ENCODE results near the gene IFNG.
"Not testable (repeated sequence)": the region's sequence is repeated elsewhere in the genome, so short reads cannot be mapped to it uniquely, and the experiment has no call there.

IFNG gene

DNA sequence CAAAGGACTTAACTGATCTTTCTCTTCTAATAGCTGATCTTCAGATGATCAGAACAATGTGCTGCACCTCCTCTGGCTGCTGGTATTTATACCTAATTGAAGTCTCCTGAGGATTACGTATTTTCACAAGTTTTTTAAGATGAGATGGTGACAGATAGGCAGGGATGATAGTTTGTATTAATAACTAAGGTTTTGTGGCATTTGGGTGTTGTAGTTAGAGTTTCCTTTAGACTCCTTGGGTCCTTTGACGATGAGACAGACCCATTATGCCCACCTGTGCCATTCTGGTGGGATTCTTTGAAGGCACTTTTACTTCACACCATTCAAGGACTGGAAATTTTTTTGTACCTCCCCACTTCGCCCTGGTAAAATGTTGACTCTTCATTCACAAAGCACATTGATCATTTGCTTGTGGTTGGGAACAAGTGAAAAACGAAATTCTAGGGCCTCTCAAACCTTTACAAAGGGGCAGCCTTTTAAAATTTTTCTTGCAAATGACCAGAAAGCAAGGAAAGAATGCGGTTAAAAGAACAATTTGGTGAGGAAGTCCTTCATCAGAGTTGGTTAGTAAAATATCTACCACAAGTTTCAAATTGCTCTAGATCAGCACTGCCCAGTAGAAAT is at the start of gene IFNG:
IFNG (minus strand) TSS at position 60 of the 624 bp plus-strand sequence. CDS start 125 bp downstream, outside the sequence.
- no peak for DNase-seq

DNA sequence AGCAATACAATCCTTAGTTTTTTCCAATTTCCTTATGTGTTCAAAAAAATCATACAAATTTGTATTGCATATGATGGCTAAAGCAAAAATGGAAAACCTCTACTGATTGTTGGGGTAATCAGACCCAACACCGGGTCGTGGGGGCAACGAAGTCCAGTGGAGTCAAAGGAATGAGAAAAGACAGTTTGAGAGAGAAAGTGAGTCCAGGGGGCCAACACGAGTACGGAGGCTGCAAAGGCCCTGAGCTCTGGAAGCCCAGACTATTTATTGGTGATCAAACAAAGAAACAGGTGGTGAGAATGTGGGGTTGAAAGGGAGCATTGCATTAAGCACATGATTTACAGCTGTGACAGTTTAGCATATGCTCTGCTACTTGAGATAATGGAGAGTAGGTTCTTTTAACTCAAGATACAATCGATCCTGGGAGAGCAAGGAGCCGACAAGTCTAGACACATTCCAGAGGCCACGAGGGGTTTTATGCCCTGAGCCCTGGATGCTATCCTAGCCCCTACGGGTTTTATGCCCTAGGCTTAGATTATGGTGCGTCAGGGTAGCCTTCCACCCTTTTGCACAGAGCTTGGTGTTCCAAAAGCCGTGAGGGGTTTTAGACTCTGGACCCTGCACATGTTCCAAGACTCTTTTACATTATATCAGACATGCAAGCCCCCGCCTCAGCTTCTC is 49.6 kb upstream of the IFNG start:
- not testable (repeated sequence) for DNase-seq

DNA sequence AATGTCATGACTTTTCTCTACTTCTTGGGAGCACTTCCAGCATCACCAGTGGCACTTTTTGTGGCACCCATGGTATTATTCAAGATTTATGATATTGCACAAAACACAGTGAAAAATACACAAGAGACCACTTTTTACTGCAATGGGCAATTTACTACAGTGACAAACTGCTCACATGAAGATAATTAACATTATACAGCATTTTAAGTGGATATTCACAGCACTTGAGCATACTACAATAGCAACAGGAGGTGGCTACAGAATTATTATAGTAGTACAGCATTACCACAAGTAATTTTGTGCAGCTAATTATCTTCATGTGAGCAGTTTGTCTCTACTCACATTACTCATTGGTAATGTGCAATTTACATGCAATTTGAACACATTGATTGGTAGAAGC is 47.7 kb upstream of the IFNG start:
- DNase-seq: no peak

DNA sequence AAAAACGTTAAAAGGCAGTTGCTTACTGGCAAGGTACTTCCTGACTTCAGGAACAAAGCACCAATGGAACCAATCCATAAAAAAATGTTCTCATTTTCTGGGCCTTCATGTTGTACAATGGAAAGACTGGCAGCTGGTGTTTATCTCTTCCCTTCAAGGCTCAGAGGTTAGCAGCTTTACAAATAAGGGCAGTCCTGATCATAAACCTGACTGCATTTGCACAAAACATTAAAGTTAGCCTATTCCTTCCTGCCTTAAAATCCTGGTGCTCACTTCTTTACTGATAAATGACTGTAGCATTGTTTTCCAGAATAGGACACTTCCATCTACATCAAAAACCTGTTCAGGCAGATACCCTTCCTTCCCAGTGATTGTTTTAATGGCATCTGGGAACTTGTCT is 46.9 kb upstream of the IFNG start:
- no peak for DNase-seq

DNA sequence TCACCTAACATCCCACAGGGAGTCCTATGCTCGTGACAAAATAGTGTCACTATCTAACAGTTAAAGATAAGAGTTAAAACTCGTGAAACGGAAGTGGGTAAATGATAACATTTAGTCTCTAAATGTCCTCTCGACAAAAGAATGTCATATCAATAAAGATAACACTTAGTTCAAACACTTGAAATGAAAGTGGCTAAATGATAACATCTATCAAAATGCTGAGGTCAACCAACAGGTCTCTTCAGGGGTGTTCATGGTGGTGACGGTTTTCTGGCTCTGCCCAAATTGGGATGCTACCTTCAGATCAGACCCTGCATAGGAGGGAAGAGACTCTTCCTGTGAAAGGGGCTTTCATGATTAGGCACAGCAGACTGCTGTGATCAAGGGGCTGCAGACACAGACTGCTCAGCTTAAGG is 43.9 kb upstream of the IFNG start:
- no peak for DNase-seq

DNA sequence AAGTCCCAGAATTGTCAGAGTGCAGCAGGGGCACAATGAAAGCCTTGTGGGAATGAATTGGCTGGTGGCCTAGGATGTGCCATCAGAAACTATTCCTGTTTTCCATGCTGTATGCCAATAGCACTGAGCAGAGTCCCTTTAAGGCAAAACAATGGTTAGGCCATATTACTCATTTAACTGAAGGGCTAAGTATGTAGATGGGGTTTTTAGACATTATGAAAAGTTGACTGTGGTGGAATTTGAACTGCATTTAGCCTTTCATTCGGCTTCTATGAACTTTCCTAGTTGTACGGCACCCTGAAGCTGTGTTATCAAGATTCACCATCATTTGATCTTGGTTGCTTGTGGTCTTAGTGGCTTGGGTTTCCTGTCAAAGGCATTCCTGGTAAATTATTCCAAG is 41.3 kb upstream of the IFNG start:
- no peak for DNase-seq

DNA sequence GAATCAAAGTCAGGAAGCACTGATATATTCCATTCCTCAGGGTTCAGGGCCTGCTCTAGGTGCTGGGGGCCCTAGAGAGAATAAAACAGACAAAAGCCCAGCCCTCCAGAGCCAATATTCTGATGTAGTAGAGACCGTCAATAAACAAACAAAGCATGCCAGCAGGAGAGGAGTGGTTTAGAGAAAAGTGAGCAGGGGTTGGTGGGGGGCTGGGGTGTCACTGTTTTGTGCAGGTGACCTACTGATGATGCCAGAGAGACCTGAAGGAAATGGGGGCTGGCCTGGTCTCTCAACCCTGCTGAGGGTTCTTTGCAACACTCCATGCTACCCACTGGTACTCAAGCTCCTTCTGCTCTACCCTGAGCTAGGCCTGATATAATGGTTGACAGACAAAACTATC is 39.6 kb upstream of the IFNG start:
- DNase-seq: no peak

DNA sequence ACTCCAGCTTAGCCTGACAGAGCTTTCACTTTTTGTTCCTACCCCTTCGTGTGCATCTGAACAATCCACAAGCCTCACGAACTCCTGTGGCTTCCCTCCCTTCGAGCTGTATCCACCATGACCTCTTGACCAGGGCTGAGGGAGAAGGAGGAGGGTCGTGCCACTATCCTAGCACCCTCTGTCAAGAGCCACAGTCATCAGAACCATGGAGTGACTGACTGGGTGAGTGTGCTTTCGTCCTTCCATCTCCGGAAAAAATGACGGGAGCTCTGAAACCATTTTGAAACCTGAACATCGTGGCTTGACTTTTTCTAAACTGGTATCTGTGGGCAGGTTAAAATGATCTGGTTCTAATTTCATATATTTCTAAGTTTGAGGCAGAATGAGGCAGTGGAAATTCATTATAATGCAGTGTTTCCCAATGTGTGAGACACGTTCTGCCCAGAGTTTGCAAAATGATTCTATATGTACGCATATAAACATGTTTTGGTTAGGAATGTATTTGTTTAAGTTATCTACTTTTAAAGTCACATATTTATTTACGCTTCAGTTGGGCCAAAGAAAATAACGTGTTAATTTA is 39.1 kb upstream of the IFNG start:
- DNase-seq: no peak

DNA sequence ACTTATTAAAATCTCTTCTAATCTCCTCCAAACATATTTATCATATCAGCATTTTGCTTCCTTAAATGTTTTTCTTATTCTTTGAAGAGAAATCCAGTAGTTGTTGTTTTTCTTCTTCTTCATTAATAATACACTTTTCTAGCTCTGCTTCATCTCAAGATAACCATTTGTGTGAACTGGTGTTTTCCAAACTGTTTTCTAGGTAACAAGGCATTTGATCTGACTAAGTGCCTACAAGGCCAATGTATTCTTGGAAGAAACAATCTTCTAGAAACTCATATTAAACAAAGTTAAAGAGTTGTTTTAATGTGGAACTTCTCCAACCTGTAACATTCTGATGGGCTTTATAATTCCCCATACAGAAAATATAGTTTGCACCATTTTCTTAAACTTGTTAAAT is 30.8 kb upstream of the IFNG start:
- no peak for DNase-seq

DNA sequence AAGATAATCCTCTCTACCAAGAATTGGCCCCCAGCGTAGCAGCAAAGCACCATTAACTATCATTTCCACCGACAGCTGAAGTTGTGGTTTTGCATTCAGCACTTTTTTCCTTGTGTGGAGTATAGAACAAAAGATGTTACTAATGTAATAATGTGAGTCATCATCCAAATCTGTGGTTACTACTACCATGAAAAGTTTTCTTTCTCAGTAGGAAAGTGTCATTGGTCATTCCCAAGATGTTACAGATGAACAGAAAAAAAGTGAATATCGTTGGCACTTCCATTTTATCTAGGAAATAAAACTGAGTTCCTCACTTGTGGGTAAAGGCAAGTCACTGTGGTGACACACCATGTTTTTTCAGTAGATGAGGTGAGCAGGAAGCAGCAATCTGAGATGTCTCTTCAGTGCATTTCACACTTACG is 30.3 kb upstream of the IFNG start:
- no peak for DNase-seq

DNA sequence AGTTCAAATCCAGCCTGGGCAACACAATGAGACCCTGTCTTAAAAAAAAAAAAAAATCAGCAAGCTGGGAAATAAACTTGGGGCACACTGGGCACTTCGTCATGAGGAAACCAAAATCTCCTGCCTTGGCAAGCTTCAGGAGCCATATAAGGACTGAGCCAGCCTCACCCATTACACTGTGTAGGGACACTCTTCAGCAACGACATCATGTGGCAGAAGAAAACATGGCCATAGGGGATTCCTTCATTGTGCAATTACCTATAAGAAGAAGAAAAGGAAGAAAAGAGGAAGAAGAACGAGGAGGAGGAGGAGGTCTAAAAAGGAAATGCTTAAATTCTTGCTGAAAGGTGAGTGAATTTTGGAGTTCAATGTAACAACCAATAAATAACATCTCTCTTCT is 26.1 kb upstream of the IFNG start:
- no peak for DNase-seq

DNA sequence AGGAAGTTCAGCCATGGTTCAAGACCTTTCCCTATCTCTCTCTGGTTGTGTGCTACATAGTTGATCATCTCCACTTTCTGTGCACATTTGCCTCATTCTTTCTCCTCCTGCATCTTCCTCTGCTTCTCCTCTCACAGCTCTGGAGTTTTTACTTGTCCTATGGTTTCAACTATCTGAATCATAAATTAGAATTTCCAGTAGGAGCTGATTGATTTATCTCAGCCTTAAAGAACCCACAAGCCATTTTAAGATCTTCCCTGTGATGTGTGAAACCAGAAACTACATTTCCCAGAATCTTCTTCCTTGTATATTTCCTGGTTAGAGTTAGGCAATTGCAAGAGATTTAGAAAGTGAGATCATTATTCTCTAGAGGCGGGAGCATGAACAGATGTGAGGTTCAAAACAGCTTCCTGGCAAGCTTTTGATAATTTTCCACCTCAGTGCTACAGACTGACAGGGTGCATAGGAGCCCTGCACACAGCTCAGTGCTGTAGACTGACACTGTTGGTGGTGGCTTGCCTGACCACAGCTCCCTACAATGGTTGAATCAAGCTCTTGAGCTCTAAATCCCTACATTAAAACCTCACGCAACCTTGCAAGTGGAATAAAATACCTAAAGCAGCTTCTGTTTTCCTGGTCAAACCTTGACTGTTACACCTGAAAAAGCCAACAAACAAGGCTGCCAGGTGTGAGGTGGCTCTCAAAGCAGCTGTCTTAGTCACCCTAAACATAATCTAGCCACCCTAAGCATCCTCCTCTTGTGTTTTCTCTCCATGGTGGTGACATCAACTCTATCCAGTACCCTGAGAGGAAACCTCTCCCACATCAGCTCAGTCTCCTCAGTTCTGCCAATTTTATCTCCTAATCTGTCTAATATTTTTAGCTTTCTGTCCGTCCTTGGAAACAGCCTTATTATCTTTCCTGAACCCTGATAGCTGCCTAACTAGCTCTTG is 21.5 kb upstream of the IFNG start:
- DNase-seq: no peak

DNA sequence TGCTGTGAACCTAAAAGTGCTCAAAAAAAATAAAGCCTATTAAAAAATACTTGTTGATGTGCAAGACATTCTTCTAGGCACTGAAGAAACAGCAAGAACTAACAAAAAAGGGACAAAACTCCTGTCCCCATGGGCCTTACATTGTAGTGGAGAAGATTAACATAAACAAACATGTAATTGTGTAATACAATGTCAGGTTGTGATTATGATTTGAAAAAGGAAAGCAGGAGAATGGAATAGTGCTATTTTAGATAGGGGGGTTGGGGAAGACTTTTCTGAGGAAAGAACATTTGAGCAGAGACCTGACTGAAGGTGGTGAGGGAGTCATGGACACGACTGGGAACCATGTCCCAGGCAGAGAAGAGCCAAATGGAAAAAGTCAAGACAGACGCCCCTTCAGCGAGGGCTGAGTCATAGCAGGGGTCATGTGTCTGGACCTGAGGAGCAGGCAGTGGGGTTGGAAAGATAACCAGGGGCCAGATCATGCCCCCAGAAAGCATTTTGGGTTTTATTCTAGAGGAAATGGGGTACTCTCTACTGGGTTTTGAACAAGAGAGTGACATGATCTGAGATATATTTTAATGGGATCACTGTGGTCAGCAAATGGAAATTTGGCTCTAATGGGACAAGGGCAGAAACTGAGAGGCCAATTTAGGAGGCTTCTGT is 19.4 kb upstream of the IFNG start:
- DNase-seq: no peak

DNA sequence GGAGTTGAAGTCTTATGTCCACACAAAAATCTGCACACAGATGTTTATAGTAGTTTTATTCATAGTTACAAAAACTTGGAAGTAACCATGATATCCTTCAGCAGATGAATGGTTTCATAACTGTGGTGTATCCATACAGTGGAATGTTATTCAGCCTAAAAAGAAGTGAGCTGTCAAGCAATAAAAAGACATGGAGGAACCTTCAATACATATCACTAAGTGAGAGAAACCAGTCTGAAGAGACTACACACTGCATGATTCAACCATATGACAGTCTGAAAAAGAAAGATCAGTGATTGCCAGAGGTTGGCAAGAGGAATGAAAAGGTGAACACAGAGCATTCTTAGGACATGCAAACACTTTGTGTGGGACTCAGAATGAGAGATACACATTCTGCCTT is 18.6 kb upstream of the IFNG start:
- DNase-seq: no peak

DNA sequence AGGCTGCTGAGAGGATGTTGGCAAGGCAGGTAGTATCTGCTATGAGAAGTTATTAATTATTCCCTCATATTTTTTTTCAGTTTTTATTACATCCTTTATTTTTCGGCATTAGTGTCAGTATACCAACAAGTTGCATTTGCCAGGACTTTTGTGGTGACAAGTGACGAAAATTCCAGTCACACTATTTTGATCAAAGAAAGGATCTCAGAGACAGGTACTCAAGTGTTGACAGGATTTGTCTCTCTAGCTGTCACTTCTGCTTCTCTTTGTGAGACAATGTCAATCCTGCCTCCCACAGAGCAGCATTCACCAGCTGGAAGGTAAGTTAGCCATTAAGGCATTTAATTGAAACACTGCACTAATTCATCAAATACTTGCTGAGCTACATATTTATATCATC is 18.0 kb upstream of the IFNG start:
- no peak for DNase-seq

DNA sequence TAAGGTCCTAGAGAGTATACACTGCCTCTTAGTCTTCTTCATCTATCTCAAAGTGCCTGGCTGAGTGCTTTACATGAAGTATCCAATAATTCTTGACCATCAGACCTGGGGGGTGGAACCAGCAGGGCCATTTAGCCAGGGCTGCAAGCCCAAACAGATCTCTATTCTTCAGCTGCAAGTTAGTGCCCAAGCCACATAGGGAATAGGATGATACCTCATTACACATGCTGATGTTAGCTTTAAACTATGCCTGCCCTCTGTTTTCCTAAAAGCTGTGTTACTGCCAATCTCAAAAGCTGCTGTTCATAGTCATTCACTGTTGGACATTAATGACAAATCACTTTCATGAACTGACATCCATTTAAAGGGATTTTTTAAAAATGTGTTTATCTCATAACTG is 16.7 kb upstream of the IFNG start:
- no peak for DNase-seq

DNA sequence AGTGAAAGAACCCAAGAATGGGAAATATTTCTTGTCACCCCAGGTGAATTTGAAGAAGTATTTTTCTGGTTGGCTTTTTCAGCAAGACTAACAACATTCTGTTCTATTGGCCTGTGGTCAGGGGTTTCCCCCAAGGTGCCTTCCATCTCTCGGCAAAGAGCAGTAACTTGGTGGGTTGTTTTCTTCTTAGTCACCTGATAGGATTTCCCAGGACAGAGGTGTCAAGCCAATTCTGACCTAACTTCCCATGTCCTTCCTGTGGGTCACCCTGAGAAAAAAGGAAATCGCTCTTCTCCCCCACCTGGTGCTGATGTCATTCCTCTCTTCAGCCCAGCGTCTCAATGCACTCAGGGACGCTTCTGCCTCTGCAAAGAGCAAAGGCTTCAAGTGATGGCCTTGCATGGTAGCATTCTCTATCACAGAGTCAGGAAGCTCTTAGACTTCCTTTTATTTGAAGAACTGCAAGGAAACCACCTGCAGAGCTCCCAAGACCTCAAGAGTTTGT is 16.1 kb upstream of the IFNG start:
- DNase-seq: no peak

DNA sequence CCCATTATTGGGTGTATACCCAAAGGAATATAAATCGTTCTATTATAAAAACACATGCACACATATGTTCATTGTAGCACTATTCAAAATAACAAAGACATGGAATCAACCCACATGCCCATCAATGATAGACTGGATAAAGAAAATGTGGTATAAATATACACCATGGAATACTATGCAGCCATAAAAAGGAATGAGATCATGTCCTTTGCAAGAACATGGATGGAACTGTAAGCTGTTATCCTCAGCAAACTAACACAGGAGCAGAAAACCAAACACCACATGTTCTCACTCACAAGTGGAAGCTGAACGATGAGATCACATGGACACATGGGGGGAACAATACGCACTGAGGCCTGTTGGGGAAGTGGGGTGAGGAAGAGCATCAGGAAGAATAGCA is 15.2 kb upstream of the IFNG start:
- DNase-seq: not testable (repeated sequence)

DNA sequence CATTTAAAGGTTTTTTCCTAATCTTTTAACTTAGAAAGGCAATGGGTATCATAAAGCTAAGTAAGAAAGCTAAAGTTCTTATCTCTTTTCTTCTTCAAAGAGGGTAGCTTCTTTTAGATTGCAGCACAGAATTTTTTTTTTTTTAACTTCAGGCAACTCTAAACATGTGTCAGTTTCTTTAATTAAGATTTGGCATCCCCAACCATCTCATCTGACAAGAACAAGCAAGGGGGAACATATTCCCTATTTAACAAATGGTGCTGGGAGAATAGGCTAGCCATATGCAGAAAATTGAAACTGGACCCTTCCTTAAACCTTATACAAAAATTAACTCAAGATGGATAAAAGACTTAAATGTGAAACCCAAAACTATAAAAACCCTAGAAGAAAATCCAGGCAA is 14.3 kb upstream of the IFNG start:
- no peak for DNase-seq

DNA sequence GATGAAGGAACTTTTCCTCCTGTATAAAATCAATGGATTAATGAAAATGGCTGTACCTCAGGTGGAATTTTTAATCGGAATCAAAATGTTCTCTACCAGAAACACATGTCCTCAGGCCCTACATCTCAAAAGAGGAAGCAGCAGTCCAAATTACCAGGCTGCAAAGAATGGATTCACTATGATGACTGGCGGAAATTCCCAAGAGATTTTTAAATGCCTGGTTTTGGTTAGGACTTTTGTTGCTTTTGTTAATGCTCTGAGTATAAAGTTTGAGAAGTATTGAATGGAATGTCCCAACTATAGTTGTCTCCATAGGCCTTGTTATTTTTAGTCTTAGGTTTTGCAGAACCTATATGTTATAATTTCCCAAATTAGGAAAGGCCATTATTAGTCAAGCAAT is 11.2 kb upstream of the IFNG start:
- no peak for DNase-seq

DNA sequence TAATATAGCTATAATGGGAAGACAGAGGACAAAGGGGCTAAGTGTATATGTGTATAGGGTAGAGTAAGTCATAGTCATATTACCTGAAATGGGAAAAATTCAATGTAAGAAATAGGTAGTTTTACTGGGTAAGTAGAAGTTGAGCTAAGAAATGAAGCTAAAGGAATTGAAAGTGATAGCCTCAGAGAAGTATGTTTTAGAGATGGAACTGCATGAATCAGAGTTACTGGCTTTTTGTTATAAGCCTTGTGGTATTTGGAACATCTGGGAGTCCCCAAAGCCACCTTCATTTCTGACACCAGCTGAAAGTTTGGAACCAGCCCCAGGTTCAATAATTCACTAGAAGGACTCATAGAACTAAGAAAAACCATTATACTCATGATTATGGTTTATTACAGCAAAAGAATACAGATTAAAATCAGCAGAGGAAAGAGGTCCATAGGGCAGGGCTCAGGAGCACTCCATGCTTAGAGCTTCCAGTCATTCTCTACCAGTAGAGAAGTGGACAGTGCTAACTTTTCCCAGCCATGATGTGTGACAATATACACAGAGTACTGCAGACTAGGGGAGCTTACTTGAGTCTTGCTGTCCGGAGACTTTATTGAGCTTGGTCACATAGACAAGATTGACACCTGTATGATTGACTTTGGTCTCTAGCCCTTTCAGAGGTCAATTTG is 9.8 kb upstream of the IFNG start:
- no peak for DNase-seq
